Duodenal mucosa (tissue), 2 donors: ENCODE data around the gene ABCF1.

Experiments
- H3K27ac ChIP-seq: one replicate; pipeline ENCODE4 v1.7.0; 2013; ENCODE audit warnings: low read depth, low read length
- H3K27me3 ChIP-seq, 2 donors: one replicate each; pipeline ENCODE4 v1.7.0; 2013; ENCODE audit warnings: low read length in 2 of 2, control low read depth in 1 of 2; ENCODE audit not compliant: insufficient read depth in 2 of 2, control insufficient read depth in 1 of 2
- H3K36me3 ChIP-seq, 2 donors: one replicate each; pipeline ENCODE4 v1.7.0; 2013; ENCODE audit warnings: low read length in 2 of 2, control low read depth in 1 of 2; ENCODE audit not compliant: insufficient read depth in 2 of 2, control insufficient read depth in 1 of 2
- H3K4me1 ChIP-seq, 2 donors: one replicate each; pipeline ENCODE4 v1.7.0; 2013; ENCODE audit warnings: low read length in 2 of 2, control low read depth in 1 of 2; ENCODE audit not compliant: insufficient read depth in 2 of 2, control insufficient read depth in 1 of 2
- H3K4me3 ChIP-seq, 2 donors: one replicate each; pipeline ENCODE4 v1.7.0; 2013; ENCODE audit warnings: low read length in 2 of 2, low read depth in 1 of 2
- H3K9ac ChIP-seq, 2 donors: one replicate each; pipeline ENCODE4 v1.7.0; 2013; ENCODE audit warnings: low read length in 2 of 2, low read depth in 1 of 2
- H3K9me3 ChIP-seq, 2 donors: one replicate each; pipeline ENCODE4 v1.7.0; 2013; ENCODE audit warnings: low read length in 2 of 2, control low read depth in 1 of 2; ENCODE audit not compliant: control insufficient read depth in 1 of 2

ABCF1 gene

GRCh38 chr6:30599625-30600324 is 28.5 kb downstream of the ABCF1 start:
- H3K27ac ChIP-seq: no peak overlapping the region
- H3K9ac ChIP-seq: no peak overlapping the region
- no peak overlapping the region for H3K4me3 ChIP-seq
- no peaks in the 10 kb centered on the region for H3K27me3 ChIP-seq
- no peaks in the 10 kb centered on the region for H3K9me3 ChIP-seq
- H3K4me1 ChIP-seq: no peaks in the 10 kb centered on the region
- peaks cover 42 to 48% of the 10 kb centered on the region in 2 donors for H3K36me3 ChIP-seq

- no peak overlapping the region for H3K4me3 ChIP-seq
- no peak overlapping the region for H3K27ac ChIP-seq
- no peaks in the 10 kb centered on the region for H3K27me3 ChIP-seq
- H3K9ac ChIP-seq: no peak overlapping the region
- no peaks in the 10 kb centered on the region for H3K9me3 ChIP-seq
- peaks cover 48 to 52% of the 10 kb centered on the region in 2 donors for H3K36me3 ChIP-seq
- H3K4me1 ChIP-seq: no peaks in the 10 kb centered on the region
Measured at GRCh38 chr6:30600451-30600961, 29.3 kb downstream of the ABCF1 start.

GRCh38 chr6:30601436-30601814 is 30.2 kb downstream of the ABCF1 start:
- Histone ChIP-seq H3K27ac (no peak overlapping the region), H3K4me3 (no peak overlapping the region), H3K9me3 (no peaks in the 10 kb centered on the region), H3K9ac (no peak overlapping the region), H3K27me3 (no peaks in the 10 kb centered on the region), H3K36me3 (peaks cover 55 to 60% of the 10 kb centered on the region in 2 donors), H3K4me1 (no peaks in the 10 kb centered on the region)

- Histone ChIP-seq H3K36me3 (peaks cover 61 to 66% of the 10 kb centered on the region in 2 donors), H3K9ac (no peak overlapping the region), H3K4me1 (no peaks in the 10 kb centered on the region), H3K9me3 (no peaks in the 10 kb centered on the region), H3K27ac (no peak overlapping the region), H3K4me3 (no peak overlapping the region), H3K27me3 (no peaks in the 10 kb centered on the region)
Measured at GRCh38 chr6:30601815-30602641, 30.8 kb downstream of the ABCF1 start.

- peaks cover 72 to 82% of the 10 kb centered on the region in 2 donors for H3K36me3 ChIP-seq
Measured at GRCh38 chr6:30603961-30604360, 32.7 kb downstream of the ABCF1 start.

DNA sequence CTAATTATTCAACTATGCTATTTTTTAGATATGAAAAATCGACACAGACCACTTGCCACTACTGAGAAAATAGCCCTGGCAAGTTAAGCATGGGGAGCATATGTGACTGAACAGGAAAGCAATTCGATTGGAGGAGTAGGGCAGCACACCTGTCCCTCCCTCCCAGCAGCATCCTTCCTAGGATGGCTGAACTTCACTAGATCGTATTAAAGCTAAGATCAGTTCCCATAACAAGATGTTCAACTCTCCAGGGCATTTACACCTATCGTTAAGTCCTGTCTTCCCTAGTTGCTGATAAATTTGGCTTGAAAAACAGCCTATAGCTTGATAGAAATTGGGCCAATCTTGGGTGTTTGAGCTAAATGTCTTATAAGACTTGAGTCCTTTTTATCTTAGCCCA is 38.8 kb downstream of the ABCF1 start:
- Histone ChIP-seq H3K4me1 (peaks cover 22 to 23% of the 10 kb centered on the region in 2 donors), H3K9ac (no peak overlapping the region), H3K27me3 (no peaks in the 10 kb centered on the region), H3K36me3 (peaks cover 40 to 51% of the 10 kb centered on the region in 2 donors), H3K4me3 (no peak overlapping the region), H3K27ac (no peak overlapping the region), H3K9me3 (no peaks in the 10 kb centered on the region)

More at GRCh38 chr6:30603961-30604360, 32.7 kb downstream of the ABCF1 start:
- H3K27me3 ChIP-seq: no peaks in the 10 kb centered on the region
- no peaks in the 10 kb centered on the region for H3K4me1 ChIP-seq
- no peak overlapping the region for H3K27ac ChIP-seq
- H3K9me3 ChIP-seq: no peaks in the 10 kb centered on the region
- H3K9ac ChIP-seq: no peak overlapping the region
- no peak overlapping the region for H3K4me3 ChIP-seq

DNA sequence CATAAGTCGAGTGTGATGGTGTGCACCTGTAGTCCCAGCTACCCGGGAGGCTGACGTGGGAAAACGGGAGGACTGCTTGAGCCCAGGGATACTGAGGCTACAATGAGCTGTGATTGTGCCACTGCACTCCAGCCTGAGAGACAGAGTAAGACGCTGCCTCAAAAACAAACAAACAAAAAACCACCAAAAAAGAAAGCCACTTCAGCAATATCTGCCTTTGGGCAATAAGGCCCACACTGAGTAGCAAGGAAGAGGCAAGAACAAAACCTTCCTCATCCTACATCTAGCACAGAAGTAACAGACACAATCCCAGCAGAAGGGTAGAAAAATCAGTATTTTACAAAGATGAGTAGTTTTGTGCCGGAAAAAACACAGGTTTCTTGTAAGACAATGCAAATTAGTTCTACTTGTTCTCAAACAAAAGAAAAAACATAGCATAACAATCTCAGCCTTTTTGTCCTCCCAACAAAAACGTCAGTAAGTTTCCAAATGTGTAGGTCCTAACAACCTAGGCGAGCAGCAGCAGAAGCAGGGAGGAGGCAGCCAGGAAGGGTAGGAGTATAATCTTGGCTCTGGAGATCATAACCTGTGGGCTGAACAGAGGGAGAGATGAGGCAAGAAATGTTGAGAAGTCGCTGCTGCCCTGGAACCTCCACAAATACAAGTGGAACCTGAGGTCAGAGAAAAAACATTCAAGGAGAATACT is 40.1 kb downstream of the ABCF1 start:
- Histone ChIP-seq H3K4me3 (no peak overlapping the region), H3K4me1 (peaks cover 22 to 23% of the 10 kb centered on the region in 2 donors)

DNA sequence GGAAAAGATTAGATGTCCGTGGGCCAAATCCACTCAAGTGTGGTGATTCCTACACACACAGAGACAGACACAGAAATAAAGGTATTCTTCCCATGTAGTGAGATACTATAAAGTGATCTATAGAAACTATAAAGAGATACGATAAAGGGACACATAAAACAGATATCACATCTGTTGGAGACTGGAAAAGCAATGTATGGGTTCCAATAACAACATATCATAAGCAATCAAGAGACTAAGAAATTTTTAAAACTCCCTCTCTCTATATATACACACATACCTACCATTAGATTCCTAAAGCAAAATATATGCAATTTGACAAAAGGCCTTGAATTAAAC is 40.6 kb downstream of the ABCF1 start:
- H3K27me3 ChIP-seq: no peaks in the 10 kb centered on the region
- H3K36me3 ChIP-seq: peaks cover 35 to 46% of the 10 kb centered on the region in 2 donors
- H3K9me3 ChIP-seq: no peaks in the 10 kb centered on the region
- H3K4me3 ChIP-seq: no peak overlapping the region
- H3K4me1 ChIP-seq: peaks cover 22 to 23% of the 10 kb centered on the region in 2 donors
- no peak overlapping the region for H3K9ac ChIP-seq
- no peak overlapping the region for H3K27ac ChIP-seq

More for the DNA sequence above, 40.1 kb downstream of the ABCF1 start:
- no peaks in the 10 kb centered on the region for H3K9me3 ChIP-seq
- H3K36me3 ChIP-seq: peaks cover 35 to 46% of the 10 kb centered on the region in 2 donors
- no peaks in the 10 kb centered on the region for H3K27me3 ChIP-seq
- no peak overlapping the region for H3K9ac ChIP-seq
- no peak overlapping the region for H3K27ac ChIP-seq

GRCh38 chr6:30612213-30612612 is 41.0 kb downstream of the ABCF1 start:
- no peak overlapping the region for H3K27ac ChIP-seq
- H3K27me3 ChIP-seq: no peaks in the 10 kb centered on the region
- no peaks in the 10 kb centered on the region for H3K9me3 ChIP-seq
- no peak overlapping the region for H3K9ac ChIP-seq
- no peak overlapping the region for H3K4me3 ChIP-seq
- H3K36me3 ChIP-seq: peaks cover 35 to 44% of the 10 kb centered on the region in 2 donors
- H3K4me1 ChIP-seq: peaks cover 22 to 23% of the 10 kb centered on the region in 2 donors
